WTC11 (cell line): ENCODE results near the gene MLF2. TPM values are rescaled to one million over a fixed set of nuclear protein-coding genes. Genes with fewer than 3 reads are reported as not detected.

Source experiments
- ATAC-seq: fragments of 200-7000 bp; cut with Tn5 transposase; 2 replicates; pipeline ENCODE4 v1.10.0; 2021; ENCODE audit warnings: mild to moderate bottlenecking, moderate library complexity
- CTCF ChIA-PET: fragments of 300-600 bp; sonication (Branson Sonifier 250); formaldehyde crosslinking; loops from one replicate; lab custom pipeline; 2021; ENCODE audit warnings: antibody characterized with exemption; lab: Charles Lee
- POLR2A ChIA-PET: fragments of 350-600 bp; sonication (Branson Sonifier 250); formaldehyde crosslinking; loops from one replicate; lab custom pipeline; 2021; ENCODE audit warnings: antibody characterized with exemption; lab: Charles Lee
- DNase-seq: peaks from one replicate; pipeline ENCODE4 v3.0.0; 2021; ENCODE audit warnings: low spot score
- H3K27ac Mint-ChIP-seq: 2 replicates; pipeline ENCODE4 v1.8.0; 2021; ENCODE audit warnings: mixed read lengths
- H3K27me3 Mint-ChIP-seq: 2 replicates; pipeline ENCODE4 v1.8.0; 2021; ENCODE audit warnings: low read depth, mild to moderate bottlenecking, moderate library complexity, mixed read lengths
- H3K36me3 Mint-ChIP-seq: 2 replicates; pipeline ENCODE4 v1.8.0; 2021; ENCODE audit warnings: mixed read lengths
- H3K4me1 Mint-ChIP-seq: 2 replicates; pipeline ENCODE4 v1.8.0; 2022; ENCODE audit warnings: mixed read lengths
- H3K4me3 Mint-ChIP-seq: 2 replicates; pipeline ENCODE4 v1.8.0; 2021; ENCODE audit warnings: mild to moderate bottlenecking, moderate library complexity, mixed read lengths
- H3K9me3 Mint-ChIP-seq: 2 replicates; pipeline ENCODE4 v1.8.0; 2021; ENCODE audit warnings: mixed read lengths
- ATF1 ChIP-seq: sonication (generic); formaldehyde crosslinking; IDR thresholded peaks from 2 replicates; pipeline ENCODE4 v1.8.1; 2023; ENCODE audit warnings: mild to moderate bottlenecking, moderate library complexity, missing genetic modification reagents
- CBFB ChIP-seq: sonication (generic); formaldehyde crosslinking; IDR thresholded peaks from 2 replicates; pipeline ENCODE4 v1.8.1; 2022; ENCODE audit warnings: mild to moderate bottlenecking, low read depth, missing genetic modification reagents
- ELF4 ChIP-seq: sonication (generic); formaldehyde crosslinking; IDR thresholded peaks from 2 replicates; pipeline ENCODE4 v1.8.1; 2022; ENCODE audit warnings: low read depth, mild to moderate bottlenecking, moderate library complexity, missing genetic modification reagents
- ETV6 ChIP-seq: sonication (generic); formaldehyde crosslinking; IDR thresholded peaks from 2 replicates; pipeline ENCODE4 v1.8.1; 2022; ENCODE audit warnings: mild to moderate bottlenecking, missing genetic modification reagents
- FOXJ3 ChIP-seq: sonication (generic); formaldehyde crosslinking; IDR thresholded peaks from 2 replicates; pipeline ENCODE4 v1.9.0; 2021; ENCODE audit warnings: missing genetic modification reagents, mild to moderate bottlenecking, borderline replicate concordance
- KAT7 ChIP-seq: sonication (generic); formaldehyde crosslinking; IDR thresholded peaks from 2 replicates; pipeline ENCODE4 v1.8.1; 2023; ENCODE audit warnings: missing genetic modification reagents, mild to moderate bottlenecking, borderline replicate concordance
- RELA ChIP-seq: sonication (generic); formaldehyde crosslinking; IDR thresholded peaks from 2 replicates; pipeline ENCODE4 v1.8.1; 2022; ENCODE audit warnings: missing genetic modification reagents, mild to moderate bottlenecking, borderline replicate concordance
- TEAD1 ChIP-seq: sonication (generic); formaldehyde crosslinking; IDR thresholded peaks from 2 replicates; pipeline ENCODE4 v1.8.0; 2022; ENCODE audit warnings: mild to moderate bottlenecking, missing genetic modification reagents
- ZBTB21 ChIP-seq: sonication (generic); formaldehyde crosslinking; IDR thresholded peaks from 2 replicates; pipeline ENCODE4 v1.8.1; 2023; ENCODE audit warnings: mild to moderate bottlenecking, missing genetic modification reagents, borderline replicate concordance
- ZNF423 ChIP-seq: fragments of 250-450 bp; sonication (Bioruptor Pico); IDR thresholded peaks from 2 replicates; pipeline ENCODE4 v2.1.2; 2022; ENCODE audit warnings: mild to moderate bottlenecking, moderate library complexity
- ZNF671 ChIP-seq: fragments of 250-450 bp; sonication (Bioruptor Pico); IDR thresholded peaks from 2 replicates; pipeline ENCODE4 v1.8.0; 2021; ENCODE audit warnings: mild to moderate bottlenecking
- total RNA-seq: library from RNA; stranded (reverse); gene quantifications from 3 replicates; pipeline ENCODE4 v1.2.3, GENCODE V29; 2021
- TF ChIP-seq, protein P1 (sequence below): sonication (generic); formaldehyde crosslinking; IDR thresholded peaks from 2 replicates; pipeline ENCODE4 v1.8.1; 2023; ENCODE audit warnings: mild to moderate bottlenecking, missing genetic modification reagents
- TF ChIP-seq, protein P2 (sequence below): sonication (generic); formaldehyde crosslinking; IDR thresholded peaks from 2 replicates; pipeline ENCODE4 v1.8.1; 2022; ENCODE audit warnings: low read depth, mild to moderate bottlenecking, moderate library complexity, missing genetic modification reagents, borderline replicate concordance
- TF ChIP-seq, protein P3 (sequence below): sonication (generic); formaldehyde crosslinking; IDR thresholded peaks from 2 replicates; pipeline ENCODE4 v1.8.1; 2023; ENCODE audit warnings: mild to moderate bottlenecking, missing genetic modification reagents, moderate library complexity
- TF ChIP-seq, protein P4 (sequence below): fragments of 250-450 bp; sonication (Bioruptor Pico); IDR thresholded peaks from 2 replicates; pipeline ENCODE4 v1.9.0; 2021; ENCODE audit warnings: mild to moderate bottlenecking
- TF ChIP-seq, protein P5 (sequence below): sonication (generic); formaldehyde crosslinking; IDR thresholded peaks from 2 replicates; pipeline ENCODE4 v1.8.0; 2022; ENCODE audit warnings: missing genetic modification reagents
- TF ChIP-seq, protein P6 (sequence below): sonication (generic); formaldehyde crosslinking; IDR thresholded peaks from 2 replicates; pipeline ENCODE4 v1.8.1; 2022; ENCODE audit warnings: missing genetic modification reagents, borderline replicate concordance
- TF ChIP-seq, protein P7 (sequence below): sonication (generic); formaldehyde crosslinking; IDR thresholded peaks from 2 replicates; pipeline ENCODE4 v1.8.1; 2023; ENCODE audit warnings: mild to moderate bottlenecking, missing genetic modification reagents, moderate library complexity
- TF ChIP-seq, protein P8 (sequence below): sonication (generic); formaldehyde crosslinking; conservative IDR thresholded peaks from 2 replicates; pipeline ENCODE4 v1.8.1; 2022; ENCODE audit warnings: mild to moderate bottlenecking, missing genetic modification reagents
- TF ChIP-seq, protein P9 (sequence below): sonication (generic); formaldehyde crosslinking; IDR thresholded peaks from 2 replicates; pipeline ENCODE4 v1.8.0; 2022; ENCODE audit warnings: mild to moderate bottlenecking, missing genetic modification reagents

The MLF2 gene
- total RNA-seq, 1 experiment from 2014 or later: 236 TPM

DNA sequence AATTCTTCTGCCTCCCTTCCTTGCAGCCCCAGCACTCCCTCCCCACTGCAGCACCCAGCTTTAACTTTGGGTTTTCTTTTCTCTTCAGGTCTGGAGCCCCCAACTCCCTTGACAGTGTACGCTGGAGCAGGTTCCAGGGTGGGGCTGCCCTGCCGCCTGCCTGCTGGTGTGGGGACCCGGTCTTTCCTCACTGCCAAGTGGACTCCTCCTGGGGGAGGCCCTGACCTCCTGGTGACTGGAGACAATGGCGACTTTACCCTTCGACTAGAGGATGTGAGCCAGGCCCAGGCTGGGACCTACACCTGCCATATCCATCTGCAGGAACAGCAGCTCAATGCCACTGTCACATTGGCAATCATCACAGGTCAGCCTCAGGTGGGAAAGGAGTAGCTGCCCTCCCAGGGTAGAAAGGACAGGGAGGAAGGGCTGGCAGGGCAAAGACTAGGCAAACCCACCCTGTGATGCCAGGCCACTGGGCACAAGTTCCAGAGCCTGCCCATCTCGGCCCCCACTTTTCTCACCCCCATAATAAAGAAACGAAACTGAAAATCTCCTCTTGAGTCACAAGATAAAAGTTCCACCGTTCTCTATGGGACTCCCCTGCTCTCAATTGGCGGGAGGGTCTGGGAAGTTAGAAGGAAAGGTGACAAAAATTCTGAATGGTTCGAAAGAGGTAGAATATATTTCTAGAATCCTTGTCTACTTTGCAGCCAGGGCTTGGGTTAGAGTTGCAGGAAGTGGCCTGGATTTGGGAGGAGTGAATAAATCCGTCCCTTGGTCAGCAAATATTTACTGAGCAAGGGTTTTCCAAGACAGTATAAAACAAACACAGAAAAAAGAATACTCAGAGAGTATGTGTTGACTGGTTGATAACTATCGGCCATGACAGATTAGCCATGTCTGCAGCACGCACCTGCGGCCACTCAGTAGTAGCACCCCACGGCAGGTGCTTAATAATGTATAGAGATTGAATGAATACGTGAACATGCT lies 22.5 kb upstream of the MLF2 start:
- H3K36me3 Mint-ChIP-seq: peaks cover 5% of the 10 kb centered on the region
- 0 out of 2 replicates have a peak overlapping the region, but pooled peaks have one; percentile 46 for H3K4me3 Mint-ChIP-seq
- ChIA-PET POLR2A (interaction anchor here (1.3 to 1.6 kb wide), 2 partner anchors 9 to 21 kb away, joined by 3 to 9 read pairs; partner anchors contain the start of gene PTMS), CTCF (interaction anchor here (0.7 to 10.5 kb wide), 5 partner anchors 9 to 155 kb away, joined by 3 to 110 read pairs (median 47); partner anchors contain the start of genes MLF2, P3H3 and PTMS)
- TF ChIP-seq, protein P1, sequence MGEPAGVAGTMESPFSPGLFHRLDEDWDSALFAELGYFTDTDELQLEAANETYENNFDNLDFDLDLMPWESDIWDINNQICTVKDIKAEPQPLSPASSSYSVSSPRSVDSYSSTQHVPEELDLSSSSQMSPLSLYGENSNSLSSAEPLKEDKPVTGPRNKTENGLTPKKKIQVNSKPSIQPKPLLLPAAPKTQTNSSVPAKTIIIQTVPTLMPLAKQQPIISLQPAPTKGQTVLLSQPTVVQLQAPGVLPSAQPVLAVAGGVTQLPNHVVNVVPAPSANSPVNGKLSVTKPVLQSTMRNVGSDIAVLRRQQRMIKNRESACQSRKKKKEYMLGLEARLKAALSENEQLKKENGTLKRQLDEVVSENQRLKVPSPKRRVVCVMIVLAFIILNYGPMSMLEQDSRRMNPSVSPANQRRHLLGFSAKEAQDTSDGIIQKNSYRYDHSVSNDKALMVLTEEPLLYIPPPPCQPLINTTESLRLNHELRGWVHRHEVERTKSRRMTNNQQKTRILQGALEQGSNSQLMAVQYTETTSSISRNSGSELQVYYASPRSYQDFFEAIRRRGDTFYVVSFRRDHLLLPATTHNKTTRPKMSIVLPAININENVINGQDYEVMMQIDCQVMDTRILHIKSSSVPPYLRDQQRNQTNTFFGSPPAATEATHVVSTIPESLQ (CRISPR knock-in tag): no peak
- TF ChIP-seq CBFB (CRISPR knock-in tag) (no peak), ETV6 (no peak), KAT7 (CRISPR knock-in tag) (no peak), ELF4 (no peak), ATF1 (CRISPR knock-in tag) (no peak), TEAD1 (CRISPR knock-in tag) (no peak), ZNF671 (no peak), ZNF423 (no peak), FOXJ3 (no peak), RELA (no peak), ZBTB21 (CRISPR knock-in tag) (no peak)
- TF ChIP-seq, protein P2, sequence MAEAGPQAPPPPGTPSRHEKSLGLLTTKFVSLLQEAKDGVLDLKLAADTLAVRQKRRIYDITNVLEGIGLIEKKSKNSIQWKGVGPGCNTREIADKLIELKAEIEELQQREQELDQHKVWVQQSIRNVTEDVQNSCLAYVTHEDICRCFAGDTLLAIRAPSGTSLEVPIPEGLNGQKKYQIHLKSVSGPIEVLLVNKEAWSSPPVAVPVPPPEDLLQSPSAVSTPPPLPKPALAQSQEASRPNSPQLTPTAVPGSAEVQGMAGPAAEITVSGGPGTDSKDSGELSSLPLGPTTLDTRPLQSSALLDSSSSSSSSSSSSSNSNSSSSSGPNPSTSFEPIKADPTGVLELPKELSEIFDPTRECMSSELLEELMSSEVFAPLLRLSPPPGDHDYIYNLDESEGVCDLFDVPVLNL (CRISPR knock-in tag): no peak
- TF ChIP-seq, protein P3, sequence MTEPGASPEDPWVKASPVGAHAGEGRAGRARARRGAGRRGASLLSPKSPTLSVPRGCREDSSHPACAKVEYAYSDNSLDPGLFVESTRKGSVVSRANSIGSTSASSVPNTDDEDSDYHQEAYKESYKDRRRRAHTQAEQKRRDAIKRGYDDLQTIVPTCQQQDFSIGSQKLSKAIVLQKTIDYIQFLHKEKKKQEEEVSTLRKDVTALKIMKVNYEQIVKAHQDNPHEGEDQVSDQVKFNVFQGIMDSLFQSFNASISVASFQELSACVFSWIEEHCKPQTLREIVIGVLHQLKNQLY (CRISPR knock-in tag): no peak
- TF ChIP-seq, protein P4, sequence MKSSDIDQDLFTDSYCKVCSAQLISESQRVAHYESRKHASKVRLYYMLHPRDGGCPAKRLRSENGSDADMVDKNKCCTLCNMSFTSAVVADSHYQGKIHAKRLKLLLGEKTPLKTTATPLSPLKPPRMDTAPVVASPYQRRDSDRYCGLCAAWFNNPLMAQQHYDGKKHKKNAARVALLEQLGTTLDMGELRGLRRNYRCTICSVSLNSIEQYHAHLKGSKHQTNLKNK (CRISPR knock-in tag): no peak
- TF ChIP-seq, protein P5, sequence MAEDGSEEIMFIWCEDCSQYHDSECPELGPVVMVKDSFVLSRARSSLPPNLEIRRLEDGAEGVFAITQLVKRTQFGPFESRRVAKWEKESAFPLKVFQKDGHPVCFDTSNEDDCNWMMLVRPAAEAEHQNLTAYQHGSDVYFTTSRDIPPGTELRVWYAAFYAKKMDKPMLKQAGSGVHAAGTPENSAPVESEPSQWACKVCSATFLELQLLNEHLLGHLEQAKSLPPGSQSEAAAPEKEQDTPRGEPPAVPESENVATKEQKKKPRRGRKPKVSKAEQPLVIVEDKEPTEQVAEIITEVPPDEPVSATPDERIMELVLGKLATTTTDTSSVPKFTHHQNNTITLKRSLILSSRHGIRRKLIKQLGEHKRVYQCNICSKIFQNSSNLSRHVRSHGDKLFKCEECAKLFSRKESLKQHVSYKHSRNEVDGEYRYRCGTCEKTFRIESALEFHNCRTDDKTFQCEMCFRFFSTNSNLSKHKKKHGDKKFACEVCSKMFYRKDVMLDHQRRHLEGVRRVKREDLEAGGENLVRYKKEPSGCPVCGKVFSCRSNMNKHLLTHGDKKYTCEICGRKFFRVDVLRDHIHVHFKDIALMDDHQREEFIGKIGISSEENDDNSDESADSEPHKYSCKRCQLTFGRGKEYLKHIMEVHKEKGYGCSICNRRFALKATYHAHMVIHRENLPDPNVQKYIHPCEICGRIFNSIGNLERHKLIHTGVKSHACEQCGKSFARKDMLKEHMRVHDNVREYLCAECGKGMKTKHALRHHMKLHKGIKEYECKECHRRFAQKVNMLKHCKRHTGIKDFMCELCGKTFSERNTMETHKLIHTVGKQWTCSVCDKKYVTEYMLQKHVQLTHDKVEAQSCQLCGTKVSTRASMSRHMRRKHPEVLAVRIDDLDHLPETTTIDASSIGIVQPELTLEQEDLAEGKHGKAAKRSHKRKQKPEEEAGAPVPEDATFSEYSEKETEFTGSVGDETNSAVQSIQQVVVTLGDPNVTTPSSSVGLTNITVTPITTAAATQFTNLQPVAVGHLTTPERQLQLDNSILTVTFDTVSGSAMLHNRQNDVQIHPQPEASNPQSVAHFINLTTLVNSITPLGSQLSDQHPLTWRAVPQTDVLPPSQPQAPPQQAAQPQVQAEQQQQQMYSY: no peak
- TF ChIP-seq, protein P6, sequence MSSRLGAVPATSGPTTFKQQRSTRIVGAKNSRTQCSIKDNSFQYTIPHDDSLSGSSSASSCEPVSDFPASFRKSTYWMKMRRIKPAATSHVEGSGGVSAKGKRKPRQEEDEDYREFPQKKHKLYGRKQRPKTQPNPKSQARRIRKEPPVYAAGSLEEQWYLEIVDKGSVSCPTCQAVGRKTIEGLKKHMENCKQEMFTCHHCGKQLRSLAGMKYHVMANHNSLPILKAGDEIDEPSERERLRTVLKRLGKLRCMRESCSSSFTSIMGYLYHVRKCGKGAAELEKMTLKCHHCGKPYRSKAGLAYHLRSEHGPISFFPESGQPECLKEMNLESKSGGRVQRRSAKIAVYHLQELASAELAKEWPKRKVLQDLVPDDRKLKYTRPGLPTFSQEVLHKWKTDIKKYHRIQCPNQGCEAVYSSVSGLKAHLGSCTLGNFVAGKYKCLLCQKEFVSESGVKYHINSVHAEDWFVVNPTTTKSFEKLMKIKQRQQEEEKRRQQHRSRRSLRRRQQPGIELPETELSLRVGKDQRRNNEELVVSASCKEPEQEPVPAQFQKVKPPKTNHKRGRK: no peak
- TF ChIP-seq, protein P7, sequence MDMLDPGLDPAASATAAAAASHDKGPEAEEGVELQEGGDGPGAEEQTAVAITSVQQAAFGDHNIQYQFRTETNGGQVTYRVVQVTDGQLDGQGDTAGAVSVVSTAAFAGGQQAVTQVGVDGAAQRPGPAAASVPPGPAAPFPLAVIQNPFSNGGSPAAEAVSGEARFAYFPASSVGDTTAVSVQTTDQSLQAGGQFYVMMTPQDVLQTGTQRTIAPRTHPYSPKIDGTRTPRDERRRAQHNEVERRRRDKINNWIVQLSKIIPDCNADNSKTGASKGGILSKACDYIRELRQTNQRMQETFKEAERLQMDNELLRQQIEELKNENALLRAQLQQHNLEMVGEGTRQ (CRISPR knock-in tag): no peak
- TF ChIP-seq, protein P8, sequence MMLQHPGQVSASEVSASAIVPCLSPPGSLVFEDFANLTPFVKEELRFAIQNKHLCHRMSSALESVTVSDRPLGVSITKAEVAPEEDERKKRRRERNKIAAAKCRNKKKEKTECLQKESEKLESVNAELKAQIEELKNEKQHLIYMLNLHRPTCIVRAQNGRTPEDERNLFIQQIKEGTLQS (CRISPR knock-in tag): no peak
- TF ChIP-seq, protein P9, sequence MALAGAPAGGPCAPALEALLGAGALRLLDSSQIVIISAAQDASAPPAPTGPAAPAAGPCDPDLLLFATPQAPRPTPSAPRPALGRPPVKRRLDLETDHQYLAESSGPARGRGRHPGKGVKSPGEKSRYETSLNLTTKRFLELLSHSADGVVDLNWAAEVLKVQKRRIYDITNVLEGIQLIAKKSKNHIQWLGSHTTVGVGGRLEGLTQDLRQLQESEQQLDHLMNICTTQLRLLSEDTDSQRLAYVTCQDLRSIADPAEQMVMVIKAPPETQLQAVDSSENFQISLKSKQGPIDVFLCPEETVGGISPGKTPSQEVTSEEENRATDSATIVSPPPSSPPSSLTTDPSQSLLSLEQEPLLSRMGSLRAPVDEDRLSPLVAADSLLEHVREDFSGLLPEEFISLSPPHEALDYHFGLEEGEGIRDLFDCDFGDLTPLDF (CRISPR knock-in tag): no peak
- ATAC-seq (no peak), DNase-seq (no peak)
- no peak overlapping the region for H3K27ac Mint-ChIP-seq
- H3K27me3 Mint-ChIP-seq: peaks cover 66% of the 10 kb centered on the region
- no peaks in the 10 kb centered on the region for H3K9me3 Mint-ChIP-seq
- H3K4me1 Mint-ChIP-seq: peaks cover 56% of the 10 kb centered on the region
